ENCODE data around the gene SHD.

GRCh38 chr19:4278419-4279266 is at the start of gene SHD:
- TF ChIP-seq SRF (IDR thresholded peaks at IDR 0.05; ENCODE audit: low read depth, low read length) (no peak), RAD21 (IDR thresholded peaks at IDR 0.05 in 1 of 2, conservative IDR thresholded peaks at IDR 0.05 in 1 of 2; ENCODE audit: low read depth in 2 of 2, low read length in 2 of 2) (no peak), CTCF (IDR thresholded peaks at IDR 0.05; ENCODE audit: control extremely low read depth in 1 of 3, insufficient read depth in 1 of 3, low read depth in 1 of 3, low read length in 3 of 3) (peak in 1 of 3 experiments; percentile 14; a peak in 1 of 4 replicates), GABPA (IDR thresholded peaks at IDR 0.05; ENCODE audit: borderline replicate concordance, insufficient read depth, low read length) (no peak), USF2 (IDR thresholded peaks at IDR 0.05; ENCODE audit: low read length) (no peak), SIX5 (IDR thresholded peaks at IDR 0.05; ENCODE audit: low read depth, low read length) (no peak), EP300 (IDR thresholded peaks at IDR 0.05; ENCODE audit: borderline replicate concordance in 1 of 2, low read depth in 2 of 2, low read length in 2 of 2) (no peak), RFX5 (IDR thresholded peaks at IDR 0.05; ENCODE audit: borderline replicate concordance, low read depth, low read length) (no peak), POLR2AphosphoS5 (IDR thresholded peaks at IDR 0.05; ENCODE audit: low read depth, low read length) (no peak), TBP (IDR thresholded peaks at IDR 0.05; ENCODE audit: low read depth, low read length) (no peak), CEBPB (IDR thresholded peaks at IDR 0.05; ENCODE audit: low read depth, low read length) (no peak), GTF2F1 (IDR thresholded peaks at IDR 0.05; ENCODE audit: borderline replicate concordance, low read depth, low read length) (no peak), POLR2A (IDR thresholded peaks at IDR 0.05; ENCODE audit: control extremely low read depth in 1 of 2, low read depth in 2 of 2, low read length in 2 of 2) (no peak)
